ENCODE data around the gene CYP3A5.

DNA sequence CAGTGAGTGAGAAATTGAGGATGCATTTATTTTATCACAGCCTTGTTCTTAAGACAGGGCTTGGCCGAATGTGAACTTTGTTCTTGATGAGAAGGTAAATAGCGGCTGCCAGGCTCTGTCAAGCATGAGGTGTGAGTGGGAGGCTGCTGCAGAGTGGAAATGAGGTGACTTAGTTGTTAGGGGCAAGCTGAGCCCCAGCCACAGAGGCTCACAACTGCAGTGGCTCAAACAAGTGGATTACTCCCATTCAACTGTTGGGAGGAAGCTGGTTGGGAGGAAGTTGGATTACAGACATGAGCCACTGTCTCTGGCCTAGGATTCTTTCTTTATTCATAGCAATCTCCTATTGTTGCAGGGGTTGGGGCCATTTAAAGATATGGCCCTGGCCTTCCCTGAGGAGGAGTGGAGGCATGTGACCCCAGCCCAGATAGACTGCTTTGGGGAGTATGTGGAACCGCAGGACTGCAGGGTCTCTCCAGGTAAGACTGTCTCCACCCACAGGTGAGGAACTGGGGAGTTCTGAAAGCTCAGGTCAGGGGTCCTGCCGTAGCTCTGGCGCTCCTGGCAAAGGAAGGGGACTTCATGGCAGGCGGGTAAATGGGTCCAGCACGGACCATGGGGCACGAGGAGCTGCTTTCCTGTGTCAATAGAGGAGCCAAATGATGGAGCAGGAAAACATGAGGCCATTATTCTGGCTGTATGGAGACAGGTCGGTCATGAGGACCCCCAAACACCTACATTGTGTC lies 55.9 kb downstream of the CYP3A5 start:
- TF ChIP-seq, protein P1, sequence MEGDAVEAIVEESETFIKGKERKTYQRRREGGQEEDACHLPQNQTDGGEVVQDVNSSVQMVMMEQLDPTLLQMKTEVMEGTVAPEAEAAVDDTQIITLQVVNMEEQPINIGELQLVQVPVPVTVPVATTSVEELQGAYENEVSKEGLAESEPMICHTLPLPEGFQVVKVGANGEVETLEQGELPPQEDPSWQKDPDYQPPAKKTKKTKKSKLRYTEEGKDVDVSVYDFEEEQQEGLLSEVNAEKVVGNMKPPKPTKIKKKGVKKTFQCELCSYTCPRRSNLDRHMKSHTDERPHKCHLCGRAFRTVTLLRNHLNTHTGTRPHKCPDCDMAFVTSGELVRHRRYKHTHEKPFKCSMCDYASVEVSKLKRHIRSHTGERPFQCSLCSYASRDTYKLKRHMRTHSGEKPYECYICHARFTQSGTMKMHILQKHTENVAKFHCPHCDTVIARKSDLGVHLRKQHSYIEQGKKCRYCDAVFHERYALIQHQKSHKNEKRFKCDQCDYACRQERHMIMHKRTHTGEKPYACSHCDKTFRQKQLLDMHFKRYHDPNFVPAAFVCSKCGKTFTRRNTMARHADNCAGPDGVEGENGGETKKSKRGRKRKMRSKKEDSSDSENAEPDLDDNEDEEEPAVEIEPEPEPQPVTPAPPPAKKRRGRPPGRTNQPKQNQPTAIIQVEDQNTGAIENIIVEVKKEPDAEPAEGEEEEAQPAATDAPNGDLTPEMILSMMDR (conservative IDR thresholded peaks at IDR 0.05), result no peak
- TF ChIP-seq EZH2 (IDR thresholded peaks at IDR 0.05; ENCODE audit: low read depth), result no peak
